Measurements from ENCODE around the gene CACNA2D1.

Gene CACNA2D1

GRCh38 chr7:82284936-82285519 is 158.5 kb downstream of the CACNA2D1 start:
- no peak for DNase-seq (ENCODE audit: low read depth in 2 of 2)

- DNase-seq (ENCODE audit: low read depth in 2 of 2): no peak
Observed at GRCh38 chr7:82275342-82275741, 168.2 kb downstream of the CACNA2D1 start.

- no peak for DNase-seq (ENCODE audit: low read depth in 2 of 2)
Observed at GRCh38 chr7:82274681-82275080, 168.9 kb downstream of the CACNA2D1 start.

- DNase-seq (ENCODE audit: low read depth in 2 of 2): no peak
Observed at GRCh38 chr7:82273886-82274285, 169.7 kb downstream of the CACNA2D1 start.

- no peak for DNase-seq (ENCODE audit: low read depth in 2 of 2)
Observed at GRCh38 chr7:82270870-82271269, 172.7 kb downstream of the CACNA2D1 start.

- DNase-seq (ENCODE audit: low read depth in 2 of 2): no peak
Observed at GRCh38 chr7:82268632-82269031, 174.9 kb downstream of the CACNA2D1 start.

- no peak for DNase-seq (ENCODE audit: low read depth in 2 of 2)
Observed at GRCh38 chr7:82266081-82266480, 177.5 kb downstream of the CACNA2D1 start.

GRCh38 chr7:82264783-82265305 is 178.7 kb downstream of the CACNA2D1 start:
- DNase-seq (ENCODE audit: low read depth in 2 of 2): no peak

GRCh38 chr7:82263920-82264782 is 179.4 kb downstream of the CACNA2D1 start:
- DNase-seq (ENCODE audit: low read depth in 2 of 2): no peak

GRCh38 chr7:82258181-82258580 is 185.4 kb downstream of the CACNA2D1 start:
- no peak for DNase-seq (ENCODE audit: low read depth in 2 of 2)

GRCh38 chr7:82257118-82257695 is 186.4 kb downstream of the CACNA2D1 start:
- no peak for DNase-seq (ENCODE audit: low read depth in 2 of 2)

- no peak for DNase-seq (ENCODE audit: low read depth in 2 of 2)
Observed at GRCh38 chr7:82255706-82256105, 187.9 kb downstream of the CACNA2D1 start.

GRCh38 chr7:82250598-82250997 is 193.0 kb downstream of the CACNA2D1 start:
- DNase-seq (ENCODE audit: low read depth in 2 of 2): no peak

GRCh38 chr7:82249979-82250378 is 193.6 kb downstream of the CACNA2D1 start:
- no peak for DNase-seq (ENCODE audit: low read depth in 2 of 2)

- no peak for DNase-seq (ENCODE audit: low read depth in 2 of 2)
Observed at GRCh38 chr7:82247814-82248433, 195.7 kb downstream of the CACNA2D1 start.

- no peak for DNase-seq (ENCODE audit: low read depth in 2 of 2)
Observed at GRCh38 chr7:82244947-82245517, 198.5 kb downstream of the CACNA2D1 start.

GRCh38 chr7:82241356-82241755 is 202.2 kb downstream of the CACNA2D1 start:
- no peak for DNase-seq (ENCODE audit: low read depth in 2 of 2)

GRCh38 chr7:82235713-82236112 is 207.9 kb downstream of the CACNA2D1 start:
- no peak for DNase-seq (ENCODE audit: low read depth in 2 of 2)

GRCh38 chr7:82234457-82235049 is 209.0 kb downstream of the CACNA2D1 start:
- DNase-seq (ENCODE audit: low read depth in 2 of 2): no peak

GRCh38 chr7:82230811-82231581 is 212.6 kb downstream of the CACNA2D1 start:
- no peak for DNase-seq (ENCODE audit: low read depth in 2 of 2)

GRCh38 chr7:82229164-82229563 is 214.4 kb downstream of the CACNA2D1 start:
- no peak for DNase-seq (ENCODE audit: low read depth in 2 of 2)
